ENCODE results near the gene SERPINA4.
"Not testable (repeated sequence)": the region's sequence is repeated elsewhere in the genome, so short reads cannot be mapped to it uniquely, and the experiment has no call there.

SERPINA4 gene

DNA sequence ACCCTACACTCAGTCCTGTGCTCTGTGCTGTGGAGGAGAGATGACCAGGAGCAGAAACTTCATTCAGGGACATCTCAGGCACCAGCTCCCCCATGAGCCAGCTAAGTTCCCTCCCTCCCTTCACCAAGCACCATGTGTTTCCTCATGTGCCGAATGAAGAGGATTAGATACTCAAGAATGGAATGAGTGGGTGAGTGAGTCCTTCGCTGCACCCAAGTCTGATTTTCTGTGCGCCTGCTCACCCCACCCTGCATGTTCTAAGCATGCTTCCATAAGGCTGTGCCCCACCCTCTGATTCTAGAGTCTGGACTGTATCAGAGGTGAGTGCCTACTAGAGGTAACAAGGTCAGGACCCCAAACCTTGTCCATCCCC lies 32.1 kb downstream of the SERPINA4 start:
- no peak for DNase-seq

DNA sequence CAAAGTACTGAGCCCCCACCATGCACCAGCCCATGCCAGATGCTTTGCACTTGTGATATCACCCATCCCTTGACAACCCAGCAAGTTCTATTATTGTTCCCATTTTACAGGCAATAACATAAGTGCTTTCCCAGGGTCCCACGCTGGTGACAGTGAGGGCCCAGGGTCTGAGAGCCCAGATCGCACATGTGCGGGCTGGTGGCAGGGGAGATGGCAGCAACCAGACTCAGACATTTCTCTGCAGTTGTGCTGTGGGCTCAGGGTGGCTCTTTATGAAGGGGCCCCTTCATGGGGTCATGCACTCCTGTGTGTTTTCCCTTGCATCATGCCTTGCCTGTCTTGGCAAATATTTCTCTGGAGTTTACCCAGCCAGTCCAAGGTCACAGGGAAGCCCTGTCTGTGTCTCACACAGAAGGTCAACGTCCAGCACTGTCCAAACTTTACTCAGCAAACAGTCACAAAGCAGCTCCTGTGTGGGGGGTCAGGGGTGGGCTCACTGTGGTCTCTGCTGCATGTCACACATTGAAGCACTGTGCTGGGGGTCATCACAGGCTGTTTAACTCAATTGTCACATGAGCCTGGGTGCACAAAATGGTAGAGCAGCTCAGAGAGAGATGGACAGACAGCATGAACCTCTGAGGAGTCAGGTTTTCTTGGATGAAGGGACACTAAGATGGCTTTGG lies 32.6 kb downstream of the SERPINA4 start:
- DNase-seq, result no peak

DNA sequence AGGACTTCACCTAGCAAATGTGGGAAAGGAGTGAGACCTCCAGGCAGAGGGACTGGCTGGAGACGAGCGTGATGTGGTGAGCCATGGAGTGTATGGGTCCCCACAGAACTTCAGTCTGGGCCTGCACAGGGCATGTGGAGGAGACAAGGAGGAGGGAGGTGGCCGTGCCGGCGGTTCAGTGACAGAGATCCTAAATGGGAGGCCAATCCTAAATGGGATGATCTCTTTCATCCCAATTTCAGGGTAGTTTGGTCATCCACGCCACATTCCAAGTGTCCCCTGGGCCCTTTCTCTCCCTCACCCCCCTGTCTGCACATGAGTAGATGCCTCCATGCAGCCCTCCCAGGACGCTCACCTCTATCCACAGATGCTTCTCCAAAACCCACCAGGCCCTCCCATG lies 33.2 kb downstream of the SERPINA4 start:
- DNase-seq, result no peak

GRCh38 chr14:94595912-94596311 lies 34.7 kb downstream of the SERPINA4 start:
- no peak for DNase-seq

DNA sequence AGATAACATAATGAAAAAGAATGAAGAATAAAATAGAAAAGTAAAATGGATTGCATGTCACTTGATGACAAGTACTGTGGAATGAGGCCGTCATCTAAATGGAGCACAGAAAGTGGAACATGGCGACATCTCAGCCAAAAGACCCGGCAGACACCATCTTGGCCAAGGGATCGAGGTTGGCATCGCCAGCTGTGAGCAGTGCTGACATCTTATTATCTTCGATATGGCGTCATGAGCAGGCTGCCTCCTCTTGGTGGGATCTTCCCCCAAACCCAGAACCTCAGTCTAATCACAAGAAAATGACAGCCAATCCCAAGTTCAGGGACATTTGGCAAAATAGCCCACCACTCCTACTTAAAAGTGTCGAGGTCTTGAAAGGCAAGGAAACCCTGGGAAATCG lies 35.1 kb downstream of the SERPINA4 start:
- DNase-seq, result no peak

- no peak for DNase-seq
These were observed 36.5 kb downstream of the SERPINA4 start for GRCh38 chr14:94597788-94598187.

- DNase-seq, result no peak
These were observed 37.2 kb downstream of the SERPINA4 start for GRCh38 chr14:94598506-94598815.

DNA sequence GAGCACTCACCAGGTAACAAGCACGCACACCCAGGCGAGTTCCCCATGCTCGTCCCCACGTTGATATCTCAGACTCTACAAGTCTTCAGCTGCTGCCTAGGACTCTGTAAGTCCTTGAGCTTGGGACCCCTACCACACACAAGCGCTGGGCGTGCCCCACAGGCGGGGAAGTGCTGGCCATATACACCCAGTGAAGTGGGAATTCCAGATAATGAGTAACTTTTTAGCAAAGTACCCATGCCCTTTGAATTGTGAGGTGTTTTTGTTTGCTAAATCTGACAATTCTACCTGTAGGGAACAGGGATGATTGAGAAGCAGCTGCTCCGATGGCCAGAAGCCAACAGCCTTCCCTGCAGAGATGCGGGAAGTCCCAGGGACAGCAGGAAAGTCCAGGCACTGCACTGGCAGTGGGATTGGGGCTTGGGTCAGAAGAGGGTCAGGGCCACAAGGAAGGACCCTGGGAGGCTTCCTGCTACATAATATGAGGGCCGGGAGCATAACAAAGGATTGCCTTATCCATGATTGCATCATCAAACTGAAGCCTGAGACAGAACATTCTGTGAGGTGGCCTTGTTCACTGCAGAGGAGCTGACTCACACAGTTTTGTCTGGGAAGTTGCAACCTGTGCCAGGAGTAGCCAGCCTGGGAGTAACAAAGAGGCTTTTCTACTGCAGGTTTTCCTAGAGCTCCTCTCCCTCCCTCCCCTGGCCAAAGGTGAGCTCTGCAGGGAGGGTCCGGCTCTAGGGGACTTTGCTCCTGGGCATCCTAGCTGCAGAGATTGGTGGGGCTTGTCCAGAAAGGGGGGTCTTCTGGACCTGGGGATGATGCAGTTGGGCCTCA lies 37.8 kb downstream of the SERPINA4 start:
- DNase-seq, result no peak

DNA sequence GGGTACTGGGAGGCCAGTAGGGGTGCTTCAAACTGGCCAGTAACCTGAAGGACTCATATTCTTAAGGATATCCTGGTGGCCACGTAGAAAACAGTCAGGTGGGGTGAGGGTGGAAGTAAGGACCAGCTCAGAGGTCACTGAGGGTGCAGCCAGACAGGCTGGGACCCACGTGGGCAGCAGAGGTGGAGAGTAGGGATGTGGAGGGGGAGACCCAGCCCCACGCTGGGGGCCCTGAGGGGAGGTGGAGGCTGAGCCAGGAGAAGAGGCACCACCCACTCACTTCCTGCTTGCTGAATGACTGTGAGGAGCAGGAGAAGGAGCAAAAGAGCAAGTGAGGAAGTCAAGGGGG lies 38.4 kb downstream of the SERPINA4 start:
- DNase-seq, result no peak

GRCh38 chr14:94600148-94600545 lies 38.9 kb downstream of the SERPINA4 start:
- DNase-seq, result no peak

- DNase-seq, result no peak
These were observed 40.7 kb downstream of the SERPINA4 start for GRCh38 chr14:94601884-94602391.

GRCh38 chr14:94602722-94603121 lies 41.5 kb downstream of the SERPINA4 start:
- DNase-seq, result no peak

- no peak for DNase-seq
These were observed 44.1 kb downstream of the SERPINA4 start for GRCh38 chr14:94605361-94605760.

- DNase-seq, result not testable (repeated sequence)
These were observed 47.7 kb downstream of the SERPINA4 start for GRCh38 chr14:94608966-94609365.

DNA sequence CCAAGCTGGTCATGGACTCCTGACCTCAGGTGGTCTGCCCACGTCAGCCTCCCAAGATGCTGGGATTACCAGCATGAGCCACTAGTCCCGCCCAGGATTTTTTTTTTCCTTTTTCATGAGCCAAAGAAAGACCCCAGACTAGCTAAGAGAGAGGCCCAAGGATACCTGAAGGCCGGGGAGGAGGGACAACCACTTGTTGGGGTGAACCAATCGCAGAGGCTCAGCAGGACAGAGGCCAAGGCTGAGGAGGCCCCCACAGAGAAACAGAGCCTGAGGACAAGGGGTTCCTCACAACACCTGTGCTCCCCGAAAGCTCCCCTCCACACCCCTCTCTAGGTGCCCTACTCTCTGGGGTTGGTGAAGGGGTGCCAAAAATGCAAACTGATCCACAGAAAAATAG lies 49.9 kb downstream of the SERPINA4 start:
- DNase-seq, result no peak

- DNase-seq, result no peak
These were observed 50.9 kb downstream of the SERPINA4 start, which contains the start of gene SERPINA3 for GRCh38 chr14:94612174-94612573. Gene SERPINA3 (plus strand): TSS chr14:94612391. CDS start chr14:94614442, 2,051 bp downstream.

DNA sequence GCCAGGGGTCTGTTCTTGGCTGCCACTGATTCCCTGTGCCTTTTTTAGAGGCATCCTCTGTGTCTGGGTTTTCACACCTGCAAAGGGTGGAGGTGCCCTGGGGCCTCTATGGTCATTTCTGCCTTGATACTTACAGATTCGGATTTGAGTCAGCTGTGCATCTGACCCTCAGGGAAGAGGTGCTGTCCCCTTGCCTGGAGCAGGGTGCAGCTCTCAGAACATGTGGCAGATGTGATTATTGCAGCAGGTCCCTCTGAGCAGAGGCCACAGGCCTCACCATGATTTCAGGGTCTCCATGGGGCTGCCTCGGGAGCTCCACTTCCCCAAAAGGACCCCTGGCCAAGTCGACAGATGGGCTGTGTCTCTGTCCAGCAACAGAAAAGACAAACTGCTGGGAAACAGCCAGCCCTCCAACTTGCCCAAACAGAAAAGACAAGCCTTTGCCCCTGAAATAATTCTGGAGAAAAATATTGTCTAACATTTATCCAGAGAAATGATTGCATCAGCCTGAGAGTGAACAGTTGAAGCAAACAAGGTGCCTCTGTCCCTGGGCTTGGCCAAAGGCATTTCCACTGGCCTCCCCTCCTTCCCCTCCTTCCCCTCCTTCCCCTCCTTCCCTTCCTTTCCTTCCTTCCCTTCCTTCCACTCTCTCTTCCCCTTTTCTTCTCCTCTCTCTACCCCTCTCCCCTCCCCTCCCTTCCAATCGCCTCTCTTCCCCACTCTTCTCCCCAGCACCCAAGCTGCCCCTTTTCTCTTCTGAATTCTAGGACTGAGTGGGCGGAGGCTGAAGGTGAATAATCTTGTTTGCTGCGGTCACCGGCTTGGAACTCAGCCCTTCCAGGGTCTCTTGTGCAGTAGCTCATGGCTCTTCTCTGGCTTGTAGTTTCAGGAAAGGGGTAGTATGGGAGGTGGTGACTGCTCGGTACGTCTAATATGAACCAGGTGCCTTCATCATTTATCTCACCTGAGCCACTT lies 51.6 kb downstream of the SERPINA4 start:
- DNase-seq, result no peak

DNA sequence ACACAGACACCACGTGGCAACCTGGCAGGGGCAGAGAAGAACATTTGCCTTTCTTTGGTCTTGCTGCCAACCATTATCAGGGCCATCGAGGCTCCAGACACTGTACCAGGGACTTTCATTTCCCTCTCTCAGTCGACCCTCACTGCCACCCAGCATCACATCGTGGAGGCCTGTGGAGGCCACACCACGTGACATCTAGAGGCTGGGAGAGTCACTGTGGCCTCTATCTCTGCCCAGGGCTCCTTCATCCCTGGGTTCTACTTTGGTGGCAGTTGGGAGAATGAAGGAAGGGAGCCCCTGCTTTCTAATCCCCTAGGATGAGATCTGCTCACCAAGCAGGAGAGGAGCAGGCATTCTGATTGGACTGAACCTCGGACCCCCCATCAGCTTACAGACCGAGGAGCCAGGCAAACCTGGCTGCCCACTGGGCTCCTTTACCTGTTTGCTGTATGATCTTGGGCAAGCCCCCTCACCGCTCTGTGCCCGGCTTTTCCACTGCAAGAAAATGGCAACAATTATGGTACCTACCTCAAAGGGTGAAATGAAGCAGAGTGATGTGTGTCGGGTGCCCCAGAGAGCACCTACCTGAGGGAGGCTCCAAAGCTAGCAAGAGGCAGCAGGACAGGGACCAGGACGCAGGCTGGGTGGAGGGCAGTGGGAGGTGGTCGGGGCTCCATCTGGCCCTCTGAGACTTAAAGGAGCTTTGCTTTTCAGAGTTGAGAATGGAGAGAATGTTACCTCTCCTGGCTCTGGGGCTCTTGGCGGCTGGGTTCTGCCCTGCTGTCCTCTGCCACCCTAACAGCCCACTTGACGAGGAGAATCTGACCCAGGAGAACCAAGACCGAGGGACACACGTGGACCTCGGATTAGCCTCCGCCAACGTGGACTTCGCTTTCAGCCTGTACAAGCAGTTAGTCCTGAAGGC lies 52.7 kb downstream of the SERPINA4 start:
- DNase-seq, result no peak

- DNase-seq, result no peak
These were observed 53.6 kb downstream of the SERPINA4 start for GRCh38 chr14:94614802-94615201.

DNA sequence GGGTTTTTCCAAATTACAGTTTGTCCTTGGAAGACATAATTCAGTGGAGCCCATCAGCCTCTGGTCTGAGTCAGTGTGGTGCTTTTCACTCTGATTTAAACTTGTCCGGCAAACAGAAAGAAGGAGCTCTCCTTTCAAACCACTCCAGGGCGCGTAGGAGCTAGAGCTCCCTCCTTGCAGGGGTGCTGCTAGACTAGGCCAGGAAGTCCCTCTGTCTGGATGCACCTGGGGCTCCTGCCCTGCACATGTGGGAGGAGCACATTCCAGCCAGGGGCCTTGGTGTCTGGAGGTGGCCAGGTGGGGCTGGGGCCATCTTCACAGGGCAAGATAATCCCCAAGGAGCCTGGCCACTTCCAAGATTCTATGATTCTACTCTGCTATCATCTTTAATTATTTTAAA lies 54.0 kb downstream of the SERPINA4 start:
- no peak for DNase-seq

DNA sequence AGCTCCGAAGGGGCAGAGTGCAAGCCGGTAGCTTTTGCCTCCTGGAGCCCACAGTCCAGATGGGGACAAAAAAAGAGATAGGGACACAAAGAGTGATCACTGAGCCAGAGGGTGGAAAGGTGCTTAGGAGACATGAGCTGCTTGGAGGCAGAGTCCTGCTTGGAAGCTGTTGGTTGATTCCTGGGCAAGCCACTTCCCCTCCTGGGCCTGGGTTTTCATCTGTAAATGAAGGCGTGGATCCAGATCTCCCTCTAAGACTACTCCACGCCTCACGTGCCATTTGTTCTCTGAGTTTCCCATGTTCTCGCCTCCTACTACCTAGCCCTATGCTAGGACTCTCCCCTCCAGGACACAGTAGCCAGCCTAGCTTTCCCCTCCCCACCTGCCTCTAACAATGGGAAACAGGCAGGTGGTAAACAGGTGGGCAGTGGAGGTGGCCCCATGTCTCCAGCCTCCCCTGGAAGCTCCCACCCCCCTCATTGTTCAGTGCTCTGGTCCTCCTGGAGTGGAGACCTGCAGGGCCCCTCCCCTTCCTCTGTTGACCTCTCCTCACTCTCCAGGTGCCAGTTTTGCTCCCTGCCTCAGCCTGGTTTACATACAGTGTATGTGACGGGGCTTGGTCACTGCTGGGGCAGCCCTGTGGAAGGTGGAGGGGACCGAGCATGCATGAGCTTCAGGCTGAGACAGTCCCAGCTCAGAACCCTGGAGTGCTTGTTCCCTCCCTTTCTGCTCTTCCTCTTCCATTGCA lies 54.8 kb downstream of the SERPINA4 start:
- DNase-seq, result no peak

Measured in central memory CD4-positive, alpha-beta T cell (primary cell).